Activated gamma-delta T cell treated with anti-CD3 and anti-CD28 coated beads, Interleukin-2, amount 50 U/mL, for 16 hours (primary cell): Measurements from ENCODE around the gene MS4A6A.
"Not testable (repeated sequence)": the region's sequence is repeated elsewhere in the genome, so short reads cannot be mapped to it uniquely, and the experiment has no call there.

Source experiments
- DNase-seq: peaks from one replicate; pipeline ENCODE4 v3.0.0-alpha.2; 2020; ENCODE audit warnings: low read depth

The MS4A6A gene

GRCh38 chr11:60182541-60183330, at the start of gene MS4A6A:
Gene MS4A6A (minus strand): TSS chr11:60183083. CDS start chr11:60181727, 1,356 bp downstream.
- no peak for DNase-seq

- DNase-seq = no peak
Observed at GRCh38 chr11:60230681-60231080, 47.8 kb upstream of the MS4A6A start.

GRCh38 chr11:60222141-60222540, 39.3 kb upstream of the MS4A6A start:
- no peak for DNase-seq

- no peak for DNase-seq
Observed at GRCh38 chr11:60221692-60222091, 38.8 kb upstream of the MS4A6A start.

GRCh38 chr11:60221181-60221580, 38.3 kb upstream of the MS4A6A start:
- no peak for DNase-seq

GRCh38 chr11:60214386-60214785, 31.5 kb upstream of the MS4A6A start:
- no peak for DNase-seq

GRCh38 chr11:60211206-60211605, 28.3 kb upstream of the MS4A6A start:
- DNase-seq = no peak

- no peak for DNase-seq
Observed at GRCh38 chr11:60209977-60210376, 27.1 kb upstream of the MS4A6A start.

- DNase-seq = no peak
Observed at GRCh38 chr11:60208951-60209350, 26.1 kb upstream of the MS4A6A start.

- no peak for DNase-seq
Observed at GRCh38 chr11:60208146-60208895, 25.4 kb upstream of the MS4A6A start.

GRCh38 chr11:60206616-60207015, 23.7 kb upstream of the MS4A6A start:
- no peak for DNase-seq

- no peak for DNase-seq
Observed at GRCh38 chr11:60204922-60205321, 22.0 kb upstream of the MS4A6A start.

GRCh38 chr11:60201334-60201733, 18.5 kb upstream of the MS4A6A start:
- DNase-seq = not testable (repeated sequence)

- no peak for DNase-seq
Observed at GRCh38 chr11:60197442-60197841, 14.6 kb upstream of the MS4A6A start.

GRCh38 chr11:60195923-60196368, 13.1 kb upstream of the MS4A6A start:
- no peak for DNase-seq

GRCh38 chr11:60194511-60194910, 11.6 kb upstream of the MS4A6A start:
- no peak for DNase-seq

- DNase-seq = peak; percentile 30
Observed at GRCh38 chr11:60193687-60194433, 11.0 kb upstream of the MS4A6A start.

- not testable (repeated sequence) for DNase-seq
Observed at GRCh38 chr11:60192564-60192963, 9.7 kb upstream of the MS4A6A start.

- DNase-seq = not testable (repeated sequence)
Observed at GRCh38 chr11:60188481-60188880, 5.6 kb upstream of the MS4A6A start.

- not testable (repeated sequence) for DNase-seq
Observed at GRCh38 chr11:60186128-60186527, 3.2 kb upstream of the MS4A6A start.

GRCh38 chr11:60185512-60185827, 2.6 kb upstream of the MS4A6A start:
- DNase-seq = not testable (repeated sequence)

- no peak for DNase-seq
Observed at GRCh38 chr11:60184824-60185511, 2.1 kb upstream of the MS4A6A start.
